ENCODE results near the gene EVA1A. TPM values are rescaled to one million over a fixed set of nuclear protein-coding genes. Genes with fewer than 3 reads are reported as not detected.

EVA1A gene
- total and polyA plus RNA-seq, 4 donors: 45.7 to 206 (median 100) TPM

DNA sequence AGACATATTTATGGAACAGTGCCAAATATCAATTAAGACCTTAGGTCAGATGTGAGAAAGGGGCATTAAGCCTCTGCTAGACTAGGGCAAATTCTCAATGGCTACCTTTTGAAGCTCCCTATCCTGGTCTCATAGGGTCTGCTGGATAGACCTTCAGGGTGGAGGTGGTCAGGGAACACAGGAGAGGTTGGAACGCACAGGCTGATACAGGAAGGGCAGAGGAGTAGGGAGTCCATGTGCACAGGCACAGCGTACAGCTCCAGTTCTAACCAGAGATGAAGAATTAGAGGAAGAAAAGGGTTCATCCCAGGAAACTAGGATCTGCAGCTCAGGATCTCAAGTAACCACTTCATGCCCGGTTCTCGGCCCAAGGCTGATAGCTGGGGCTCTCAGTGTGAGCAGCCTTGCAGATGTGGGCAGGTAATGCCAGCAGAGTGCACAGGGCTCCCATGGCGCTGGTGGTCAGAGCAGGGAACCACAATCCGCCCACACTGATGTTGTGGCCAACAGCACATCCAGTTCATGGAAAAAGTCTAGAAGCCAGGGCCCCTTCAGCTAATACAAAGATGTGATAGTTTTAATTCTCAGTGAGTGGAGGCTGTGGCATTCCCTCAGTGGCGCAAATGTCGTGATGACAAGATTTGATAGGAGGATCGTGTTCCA is 3.4 kb upstream of the EVA1A start:
- H3K4me1 ChIP-seq (ENCODE audit: control insufficient read depth in 4 of 4, insufficient read depth in 4 of 4, low read length in 3 of 4): peaks cover 0 to 13% (median 8%) of the 10 kb centered on the region in 4 donors
- no peaks in the 10 kb centered on the region for H3K9me3 ChIP-seq (ENCODE audit: control insufficient read depth in 4 of 4, low read length in 3 of 4)
- DNase-seq (ENCODE audit: low spot score): no peak
- H3K27ac ChIP-seq (ENCODE audit: low read depth in 1 of 2, low read length in 2 of 2): no peak overlapping the region
- H3K36me3 ChIP-seq (ENCODE audit: control insufficient read depth in 4 of 4, insufficient read depth in 3 of 4, low read depth in 1 of 4, low read length in 3 of 4): no peaks in the 10 kb centered on the region
- H3K27me3 ChIP-seq (ENCODE audit: control insufficient read depth in 4 of 4, insufficient read depth in 4 of 4, low read length in 3 of 4): no peaks in the 10 kb centered on the region
- H3K9ac ChIP-seq (ENCODE audit: low read depth in 1 of 2, low read length in 2 of 2): no peak overlapping the region
- WGBS: 93% methylated on average over 9 of the region's 9 CpGs
- no peak overlapping the region for H3K4me3 ChIP-seq (ENCODE audit: low read depth in 1 of 3, low read length in 3 of 3)
- no peak for TF ChIP-seq RAD21 (IDR thresholded peaks at IDR 0.05)

DNA sequence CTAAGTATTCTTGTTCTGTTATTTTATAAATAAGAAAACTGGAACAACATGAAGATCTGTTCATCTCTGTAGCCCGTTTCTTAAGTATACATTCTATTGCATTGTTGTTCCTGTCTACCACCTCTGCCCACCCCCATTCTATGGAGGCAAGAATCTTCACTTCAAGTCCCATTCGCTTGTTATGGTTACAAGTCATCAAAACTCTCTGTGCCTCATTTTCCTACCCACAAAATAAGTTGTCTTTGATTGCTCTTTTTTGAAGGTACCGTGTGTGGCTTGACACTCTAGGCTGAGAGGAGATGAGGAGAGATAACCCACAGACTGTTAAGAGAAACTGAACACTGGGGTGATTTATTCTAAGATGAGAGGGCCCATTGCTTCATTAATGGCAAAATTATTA is 2.9 kb upstream of the EVA1A start:
- no peak overlapping the region for H3K9ac ChIP-seq (ENCODE audit: low read depth in 1 of 2, low read length in 2 of 2)
- H3K4me1 ChIP-seq (ENCODE audit: control insufficient read depth in 4 of 4, insufficient read depth in 4 of 4, low read length in 3 of 4): peaks cover 0 to 17% (median 11%) of the 10 kb centered on the region in 4 donors
- no peaks in the 10 kb centered on the region for H3K36me3 ChIP-seq (ENCODE audit: control insufficient read depth in 4 of 4, insufficient read depth in 3 of 4, low read depth in 1 of 4, low read length in 3 of 4)
- no peaks in the 10 kb centered on the region for H3K27me3 ChIP-seq (ENCODE audit: control insufficient read depth in 4 of 4, insufficient read depth in 4 of 4, low read length in 3 of 4)
- H3K4me3 ChIP-seq (ENCODE audit: low read depth in 1 of 3, low read length in 3 of 3): no peak overlapping the region
- DNase-seq (ENCODE audit: low spot score): no peak
- TF ChIP-seq FOXA1 (IDR thresholded peaks at IDR 0.05) (no peak), TAF1 (conservative IDR thresholded peaks at IDR 0.05) (no peak), EGR1 (IDR thresholded peaks at IDR 0.05; ENCODE audit: low read depth in 2 of 2) (no peak), JUND (IDR thresholded peaks at IDR 0.05) (no peak), YY1 (IDR thresholded peaks at IDR 0.05) (no peak), NR2F2 (IDR thresholded peaks at IDR 0.05) (no peak), RXRA (IDR thresholded peaks at IDR 0.05) (no peak), HNF4G (IDR thresholded peaks at IDR 0.05) (no peak), RAD21 (IDR thresholded peaks at IDR 0.05) (no peak)
- TF ChIP-seq, protein P1, sequence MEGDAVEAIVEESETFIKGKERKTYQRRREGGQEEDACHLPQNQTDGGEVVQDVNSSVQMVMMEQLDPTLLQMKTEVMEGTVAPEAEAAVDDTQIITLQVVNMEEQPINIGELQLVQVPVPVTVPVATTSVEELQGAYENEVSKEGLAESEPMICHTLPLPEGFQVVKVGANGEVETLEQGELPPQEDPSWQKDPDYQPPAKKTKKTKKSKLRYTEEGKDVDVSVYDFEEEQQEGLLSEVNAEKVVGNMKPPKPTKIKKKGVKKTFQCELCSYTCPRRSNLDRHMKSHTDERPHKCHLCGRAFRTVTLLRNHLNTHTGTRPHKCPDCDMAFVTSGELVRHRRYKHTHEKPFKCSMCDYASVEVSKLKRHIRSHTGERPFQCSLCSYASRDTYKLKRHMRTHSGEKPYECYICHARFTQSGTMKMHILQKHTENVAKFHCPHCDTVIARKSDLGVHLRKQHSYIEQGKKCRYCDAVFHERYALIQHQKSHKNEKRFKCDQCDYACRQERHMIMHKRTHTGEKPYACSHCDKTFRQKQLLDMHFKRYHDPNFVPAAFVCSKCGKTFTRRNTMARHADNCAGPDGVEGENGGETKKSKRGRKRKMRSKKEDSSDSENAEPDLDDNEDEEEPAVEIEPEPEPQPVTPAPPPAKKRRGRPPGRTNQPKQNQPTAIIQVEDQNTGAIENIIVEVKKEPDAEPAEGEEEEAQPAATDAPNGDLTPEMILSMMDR (IDR thresholded peaks at IDR 0.05; ENCODE audit: low read depth, low read length, missing input control): no peak
- no peaks in the 10 kb centered on the region for H3K9me3 ChIP-seq (ENCODE audit: control insufficient read depth in 4 of 4, low read length in 3 of 4)
- WGBS: 90% methylated on average over 3 of the region's 3 CpGs
- H3K27ac ChIP-seq (ENCODE audit: low read depth in 1 of 2, low read length in 2 of 2): no peak overlapping the region

DNA sequence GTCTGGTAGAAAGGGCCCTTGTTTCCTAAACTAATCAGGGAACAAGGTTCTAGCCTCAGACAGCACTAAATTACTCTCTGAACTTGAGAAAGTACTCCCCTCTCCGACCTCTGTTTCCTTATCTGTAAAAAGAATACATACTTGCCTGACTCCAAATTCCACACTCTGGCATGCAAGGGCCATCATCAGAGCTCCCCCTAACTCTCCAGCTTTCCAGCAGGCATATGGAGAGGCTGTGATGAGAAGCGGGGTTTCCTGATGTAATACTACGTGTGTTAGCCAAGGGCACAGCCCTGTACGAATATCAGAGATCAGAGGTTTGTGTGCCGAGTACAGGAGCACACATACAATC is 1.8 kb upstream of the EVA1A start:
- H3K4me1 ChIP-seq (ENCODE audit: control insufficient read depth in 4 of 4, insufficient read depth in 4 of 4, low read length in 3 of 4): peaks cover 0 to 22% (median 17%) of the 10 kb centered on the region in 4 donors
- TF ChIP-seq YY1 (IDR thresholded peaks at IDR 0.05) (no peak), SP1 (IDR thresholded peaks at IDR 0.05) (no peak), FOXA2 (IDR thresholded peaks at IDR 0.05) (no peak), EGR1 (IDR thresholded peaks at IDR 0.05; ENCODE audit: low read depth in 2 of 2) (no peak), FOXA1 (IDR thresholded peaks at IDR 0.05) (no peak), GABPA (IDR thresholded peaks at IDR 0.05 in 1 of 2, conservative IDR thresholded peaks at IDR 0.05 in 1 of 2) (no peak), NR2F2 (IDR thresholded peaks at IDR 0.05) (no peak)
- TF ChIP-seq, protein P1 (IDR thresholded peaks at IDR 0.05; ENCODE audit: low read depth, low read length, missing input control): no peak
- TF ChIP-seq, protein P2, sequence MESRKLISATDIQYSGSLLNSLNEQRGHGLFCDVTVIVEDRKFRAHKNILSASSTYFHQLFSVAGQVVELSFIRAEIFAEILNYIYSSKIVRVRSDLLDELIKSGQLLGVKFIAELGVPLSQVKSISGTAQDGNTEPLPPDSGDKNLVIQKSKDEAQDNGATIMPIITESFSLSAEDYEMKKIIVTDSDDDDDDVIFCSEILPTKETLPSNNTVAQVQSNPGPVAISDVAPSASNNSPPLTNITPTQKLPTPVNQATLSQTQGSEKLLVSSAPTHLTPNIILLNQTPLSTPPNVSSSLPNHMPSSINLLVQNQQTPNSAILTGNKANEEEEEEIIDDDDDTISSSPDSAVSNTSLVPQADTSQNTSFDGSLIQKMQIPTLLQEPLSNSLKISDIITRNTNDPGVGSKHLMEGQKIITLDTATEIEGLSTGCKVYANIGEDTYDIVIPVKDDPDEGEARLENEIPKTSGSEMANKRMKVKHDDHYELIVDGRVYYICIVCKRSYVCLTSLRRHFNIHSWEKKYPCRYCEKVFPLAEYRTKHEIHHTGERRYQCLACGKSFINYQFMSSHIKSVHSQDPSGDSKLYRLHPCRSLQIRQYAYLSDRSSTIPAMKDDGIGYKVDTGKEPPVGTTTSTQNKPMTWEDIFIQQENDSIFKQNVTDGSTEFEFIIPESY (IDR thresholded peaks at IDR 0.05): no peak
- TF ChIP-seq, protein P3, sequence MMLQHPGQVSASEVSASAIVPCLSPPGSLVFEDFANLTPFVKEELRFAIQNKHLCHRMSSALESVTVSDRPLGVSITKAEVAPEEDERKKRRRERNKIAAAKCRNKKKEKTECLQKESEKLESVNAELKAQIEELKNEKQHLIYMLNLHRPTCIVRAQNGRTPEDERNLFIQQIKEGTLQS (IDR thresholded peaks at IDR 0.05): no peak
- no peak overlapping the region for H3K27ac ChIP-seq (ENCODE audit: low read depth in 1 of 2, low read length in 2 of 2)
- DNase-seq (ENCODE audit: low spot score): no peak
- H3K27me3 ChIP-seq (ENCODE audit: control insufficient read depth in 4 of 4, insufficient read depth in 4 of 4, low read length in 3 of 4): no peaks in the 10 kb centered on the region
- WGBS: 64% methylated on average over 5 of the region's 5 CpGs
- H3K36me3 ChIP-seq (ENCODE audit: control insufficient read depth in 4 of 4, insufficient read depth in 3 of 4, low read depth in 1 of 4, low read length in 3 of 4): no peaks in the 10 kb centered on the region
- no peak overlapping the region for H3K9ac ChIP-seq (ENCODE audit: low read depth in 1 of 2, low read length in 2 of 2)
- no peak overlapping the region for H3K4me3 ChIP-seq (ENCODE audit: low read depth in 1 of 3, low read length in 3 of 3)
- H3K9me3 ChIP-seq (ENCODE audit: control insufficient read depth in 4 of 4, low read length in 3 of 4): no peaks in the 10 kb centered on the region
